Frontal cortex (tissue), 4 donors: ENCODE data around the gene TRAF3. TPM values are rescaled to one million over a fixed set of nuclear protein-coding genes. Genes with fewer than 3 reads are reported as not detected.

Experiments
- DNase-seq, 2 donors: peaks; one replicate each; pipeline ENCODE4 v3.0.0; 2012; ENCODE audit warnings: low spot score in 2 of 2
- FAIRE-seq: peaks from 2 replicates; lab custom pipeline; 2012; peaks lifted over from hg19 to GRCh38; lab: Jason Lieb, UNC
- total RNA-seq: library from RNA; depleted of rRNA; stranded (reverse); fragments of >200 nt; gene quantifications from one replicate; pipeline ENCODE4 v1.2.3, GENCODE V29; 2014
- donor health status: control.
- donor health status: control.
- donor health status: control.

TRAF3 gene
- total RNA-seq, 1 donor from 2014 or later, result 15.1 TPM

- FAIRE-seq (no peak), DNase-seq (no peak)
Measured at GRCh38 chr14:102927346-102927877, 150.2 kb downstream of the TRAF3 start.

- FAIRE-seq (no peak), DNase-seq (no peak)
Measured at GRCh38 chr14:102927878-102928411, 150.7 kb downstream of the TRAF3 start.

DNA sequence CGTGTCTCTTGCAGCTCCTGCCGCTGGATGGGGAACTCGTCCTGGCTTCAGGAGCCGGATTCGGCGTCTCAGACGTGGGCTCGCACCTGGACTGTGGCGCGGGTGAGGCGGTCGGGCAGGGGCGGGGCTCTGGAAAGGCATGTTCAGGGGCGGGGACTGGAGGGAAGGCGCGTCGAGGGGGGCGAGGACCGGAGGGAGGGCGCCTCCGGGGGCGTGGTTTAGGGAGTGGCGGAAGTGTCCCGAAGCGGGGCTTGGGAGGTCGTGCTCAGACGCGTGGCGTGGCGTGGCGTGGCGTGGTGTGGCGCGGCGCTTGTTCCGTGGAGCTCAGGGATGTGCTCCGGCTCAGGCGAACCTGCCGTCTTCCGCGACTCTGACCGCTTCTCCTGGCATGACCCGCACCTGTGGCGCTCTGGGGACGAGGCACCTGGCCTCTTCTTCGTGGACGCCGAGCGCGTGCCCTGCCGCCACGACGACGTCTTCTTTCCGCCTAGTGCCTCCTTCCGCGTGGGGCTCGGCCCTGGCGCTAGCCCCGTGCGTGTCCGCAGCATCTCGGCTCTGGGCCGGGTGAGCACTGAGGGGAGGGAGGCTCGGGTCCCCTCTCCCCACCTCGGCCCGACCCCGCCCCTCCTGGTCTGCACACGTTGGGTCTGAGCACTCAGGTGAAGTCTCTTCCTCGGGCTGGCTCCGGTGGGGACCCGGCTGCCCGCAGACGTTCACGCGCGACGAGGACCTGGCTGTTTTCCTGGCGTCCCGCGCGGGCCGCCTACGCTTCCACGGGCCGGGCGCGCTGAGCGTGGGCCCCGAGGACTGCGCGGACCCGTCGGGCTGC lies 151.4 kb downstream of the TRAF3 start:
- no peak for FAIRE-seq

DNA sequence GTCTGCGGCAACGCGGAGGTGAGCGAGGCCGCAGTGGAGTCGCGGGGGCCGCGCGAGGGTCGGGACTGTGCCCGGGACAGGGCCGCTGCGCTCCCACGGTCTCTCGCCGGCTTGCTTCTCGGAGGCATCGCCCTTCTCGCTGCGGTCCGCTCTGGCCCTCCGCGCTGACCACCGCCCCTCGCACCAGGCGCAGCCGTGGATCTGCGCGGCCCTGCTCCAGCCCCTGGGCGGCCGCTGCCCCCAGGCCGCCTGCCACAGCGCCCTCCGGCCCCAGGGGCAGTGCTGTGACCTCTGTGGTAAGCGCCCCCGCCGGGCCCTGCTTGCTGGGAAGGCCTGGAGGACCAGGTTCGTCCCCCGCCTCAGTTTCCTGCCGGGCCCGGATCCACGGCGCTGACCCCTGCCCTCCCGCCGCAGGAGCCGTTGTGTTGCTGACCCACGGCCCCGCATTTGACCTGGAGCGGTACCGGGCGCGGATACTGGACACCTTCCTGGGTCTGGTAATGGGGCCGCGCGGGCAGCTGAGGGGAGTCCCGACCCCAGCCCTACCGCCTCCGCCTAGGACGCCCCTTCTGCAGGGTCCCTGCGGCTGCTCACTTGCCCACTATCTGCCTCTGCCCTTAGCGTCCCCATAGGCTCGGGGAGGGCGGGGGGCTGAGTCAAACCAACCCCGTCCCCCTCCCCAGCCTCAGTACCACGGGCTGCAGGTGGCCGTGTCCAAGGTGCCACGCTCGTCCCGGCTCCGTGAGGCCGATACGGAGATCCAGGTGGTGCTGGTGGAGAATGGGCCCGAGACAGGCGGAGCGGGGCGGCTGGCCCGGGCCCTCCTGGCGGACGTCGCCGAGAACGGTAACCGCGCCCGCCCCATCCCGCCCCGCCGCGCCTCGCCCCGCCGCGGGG lies 152.2 kb downstream of the TRAF3 start:
- DNase-seq, result no peak
- no peak for FAIRE-seq

More for the DNA sequence above, 151.4 kb downstream of the TRAF3 start:
- no peak for DNase-seq

DNA sequence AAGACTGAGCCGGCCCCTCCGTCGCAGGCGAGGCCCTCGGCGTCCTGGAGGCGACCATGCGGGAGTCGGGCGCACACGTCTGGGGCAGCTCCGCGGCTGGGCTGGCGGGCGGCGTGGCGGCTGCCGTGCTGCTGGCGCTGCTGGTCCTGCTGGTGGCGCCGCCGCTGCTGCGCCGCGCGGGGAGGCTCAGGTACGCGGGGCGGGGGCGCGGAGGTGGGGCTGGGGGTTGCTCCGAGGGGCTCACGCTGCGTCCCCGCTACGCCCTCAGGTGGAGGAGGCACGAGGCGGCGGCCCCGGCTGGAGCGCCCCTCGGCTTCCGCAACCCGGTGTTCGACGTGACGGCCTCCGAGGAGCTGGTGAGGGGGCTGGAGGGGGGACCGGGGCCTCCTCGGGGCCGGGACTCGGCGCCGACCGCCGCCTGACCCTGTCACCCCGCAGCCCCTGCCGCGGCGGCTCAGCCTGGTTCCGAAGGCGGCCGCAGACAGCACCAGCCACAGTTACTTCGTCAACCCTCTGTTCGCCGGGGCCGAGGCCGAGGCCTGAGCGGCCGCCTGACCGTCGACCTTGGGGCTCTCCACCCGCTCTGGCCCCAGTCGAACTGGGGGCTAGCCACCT lies 153.0 kb downstream of the TRAF3 start:
- no peak for FAIRE-seq
- no peak for DNase-seq

DNA sequence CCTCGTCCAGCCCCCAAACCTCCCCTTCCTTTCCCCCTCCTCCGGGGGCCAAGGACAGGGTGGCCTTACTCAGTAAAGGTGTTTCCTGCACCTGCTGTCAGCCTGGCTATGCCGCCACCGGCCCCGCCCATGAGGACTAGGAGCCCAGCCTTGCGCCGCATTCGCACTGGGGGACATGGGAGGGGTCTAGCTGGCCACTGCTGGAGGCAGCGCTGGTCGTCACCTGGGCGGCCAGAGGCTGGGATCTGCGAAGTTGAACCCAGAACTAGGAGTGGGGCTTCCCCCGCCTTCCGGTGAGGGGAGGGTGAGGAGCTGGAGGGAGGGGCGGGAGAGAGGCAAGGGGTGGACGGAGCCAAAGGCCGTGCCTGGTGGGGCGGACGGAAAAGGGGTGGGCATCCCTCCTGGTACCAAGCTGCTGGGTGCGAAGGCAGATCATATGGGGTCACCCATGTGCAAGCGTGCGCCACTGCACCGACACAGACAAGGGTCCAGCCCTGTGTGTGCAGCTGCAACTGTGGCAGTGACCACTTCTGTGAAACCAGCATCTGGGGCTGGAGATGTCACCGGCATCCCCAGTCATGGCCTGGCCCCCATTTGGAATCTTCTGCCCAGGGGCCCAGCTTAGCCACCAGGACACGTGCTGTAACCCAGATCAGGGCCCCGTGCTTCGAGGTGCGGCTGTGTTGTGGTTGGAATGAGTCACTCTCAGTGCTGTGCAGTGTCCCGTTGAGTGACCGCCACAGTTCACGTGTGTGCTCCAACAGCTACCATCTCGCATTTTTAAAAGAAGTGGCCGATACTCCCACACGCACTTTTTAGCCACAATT lies 153.7 kb downstream of the TRAF3 start:
- DNase-seq (no peak), FAIRE-seq (no peak)

DNA sequence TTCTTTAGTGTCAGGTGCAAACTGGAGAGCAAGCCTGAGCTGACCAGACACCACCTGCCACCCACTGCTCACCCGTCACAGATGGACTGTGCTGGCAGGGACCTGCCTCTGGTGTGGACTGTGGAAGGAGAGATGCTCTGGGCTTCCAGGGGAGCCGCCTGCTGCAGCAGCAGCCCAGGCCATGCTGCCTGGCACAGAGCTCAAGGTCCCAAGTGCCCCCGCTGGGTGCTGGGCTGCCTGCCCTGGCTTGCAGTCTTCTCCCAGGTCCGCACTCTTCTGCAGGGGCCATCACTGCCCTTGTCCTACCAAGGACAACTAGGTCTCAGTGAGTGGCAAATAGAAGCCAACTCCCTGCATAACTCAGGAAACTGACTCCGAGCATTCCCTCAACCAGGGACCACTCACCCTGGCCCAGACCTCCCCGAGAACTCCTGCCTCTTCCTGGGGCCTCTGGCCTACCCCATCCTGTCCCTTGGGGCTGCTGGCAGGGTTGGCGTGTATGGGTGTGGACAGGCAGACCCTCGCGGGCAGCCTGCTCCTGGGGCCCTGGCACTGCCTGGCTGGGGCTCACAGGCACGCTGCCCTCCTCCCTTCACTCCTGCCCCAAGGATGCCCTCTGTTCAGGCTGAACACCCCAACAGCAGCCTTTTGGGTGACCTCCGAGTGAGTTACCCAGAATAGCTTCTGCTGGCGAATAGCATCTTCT lies 154.5 kb downstream of the TRAF3 start:
- FAIRE-seq (no peak), DNase-seq (no peak)

DNA sequence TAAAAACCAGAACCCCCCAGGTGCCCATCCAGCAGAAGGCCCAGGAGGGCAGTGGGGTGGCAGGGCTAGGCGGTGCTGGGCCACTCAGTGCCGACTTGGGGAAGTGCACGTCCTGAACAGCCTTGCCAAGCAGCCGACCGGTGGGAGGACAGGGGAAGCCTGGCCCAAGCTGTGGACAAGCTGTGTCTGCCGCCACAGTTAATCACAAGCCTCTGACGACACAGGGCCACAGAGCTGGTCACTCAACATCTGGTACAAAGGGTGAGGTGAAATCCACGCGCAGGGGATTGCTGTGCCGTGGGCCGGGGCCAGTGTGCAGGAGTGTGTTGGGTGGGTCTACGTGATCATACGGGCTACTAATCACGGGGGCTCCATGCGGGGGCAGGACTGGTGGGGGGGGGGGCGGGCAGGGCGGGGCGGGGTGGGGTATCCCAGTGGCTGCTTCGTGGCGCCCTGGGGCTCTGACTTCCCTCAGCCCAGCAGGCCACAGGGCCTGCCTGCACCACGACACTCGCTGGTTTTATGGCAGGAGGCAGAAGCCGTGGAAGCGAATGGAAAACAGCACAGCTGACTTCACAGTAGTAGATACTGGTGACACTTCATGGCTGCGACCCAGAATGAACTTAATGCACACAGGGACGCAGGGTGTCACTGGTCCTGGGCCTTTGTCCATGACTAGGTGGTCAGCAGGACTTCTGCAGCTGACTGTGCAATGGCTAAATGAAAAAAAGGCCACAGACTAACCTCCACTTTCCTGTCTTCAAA lies 155.4 kb downstream of the TRAF3 start:
- no peak for FAIRE-seq
- no peak for DNase-seq

DNA sequence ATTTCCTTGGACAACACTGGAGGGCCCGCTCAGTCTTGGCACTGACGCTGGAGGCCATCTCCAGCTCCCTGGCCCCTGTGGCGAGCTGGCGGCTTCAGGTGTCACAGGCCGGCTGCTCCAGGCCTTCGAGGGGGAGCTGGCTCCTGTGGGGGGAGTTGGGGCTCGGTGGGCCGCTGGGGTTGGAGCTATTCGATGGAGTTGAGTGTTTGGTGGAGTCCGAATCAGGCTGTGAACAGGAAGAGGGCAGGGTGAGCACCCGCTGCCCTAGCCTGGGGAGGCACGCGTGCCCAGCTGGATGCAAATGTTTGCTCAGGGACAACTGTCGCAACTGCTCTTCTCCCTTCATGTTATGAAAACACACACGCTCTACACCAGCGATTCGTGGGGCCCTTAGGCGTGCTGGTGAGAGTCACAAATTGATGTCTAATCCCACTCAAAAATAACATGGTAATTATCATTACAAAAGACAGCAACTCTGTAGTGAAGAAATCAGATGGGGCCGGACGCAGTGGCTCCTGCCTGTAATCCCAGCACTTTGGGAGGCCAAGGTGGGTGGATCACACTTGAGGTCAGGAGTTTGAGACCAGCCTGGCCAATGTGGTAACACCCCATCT lies 156.5 kb downstream of the TRAF3 start:
- FAIRE-seq, result no peak

GRCh38 chr14:102935756-102936155 lies 158.5 kb downstream of the TRAF3 start:
- no peak for FAIRE-seq
- DNase-seq, result no peak

More for the DNA sequence above, 156.5 kb downstream of the TRAF3 start:
- DNase-seq, result no peak

DNA sequence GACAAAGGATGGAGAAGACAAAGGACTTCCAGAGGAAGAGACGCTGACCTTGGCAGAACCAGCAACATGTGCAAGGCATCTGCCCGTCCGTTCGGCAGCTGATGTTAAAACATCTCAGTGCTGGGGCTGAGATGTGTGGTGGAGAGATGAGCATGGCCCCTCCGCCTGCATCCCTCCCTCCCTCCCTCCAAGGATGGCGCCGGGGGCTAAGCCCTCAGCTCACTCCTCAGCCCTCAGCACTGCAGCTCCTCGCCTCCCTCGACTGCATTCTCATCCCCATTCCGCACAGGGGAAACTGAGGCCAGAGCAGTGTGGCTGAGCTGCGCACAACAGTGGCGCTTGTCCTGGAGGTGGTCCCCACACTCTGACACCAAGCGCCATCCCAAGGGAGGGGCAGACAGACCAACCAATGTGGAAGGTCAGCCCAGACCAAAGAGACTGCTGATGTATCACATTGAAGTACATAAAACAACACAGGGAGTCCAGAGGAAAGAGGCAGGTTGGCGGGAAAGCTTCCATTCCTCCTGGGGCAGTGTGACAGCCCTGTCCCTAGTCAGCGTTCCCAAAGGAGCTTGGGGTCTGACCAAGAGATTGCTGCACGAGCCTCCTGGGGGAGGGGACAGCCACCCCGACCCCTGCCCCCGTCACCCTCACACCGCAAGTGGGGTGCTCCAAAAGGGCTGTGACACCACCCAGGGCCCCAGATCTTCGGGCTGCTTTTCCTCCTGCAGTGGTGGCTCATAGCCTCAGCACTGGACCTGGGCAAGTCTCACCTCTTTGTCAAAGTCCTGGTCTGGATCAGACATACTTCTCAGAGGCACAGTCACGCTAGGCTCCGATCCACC lies 160.3 kb downstream of the TRAF3 start:
- DNase-seq (no peak), FAIRE-seq (no peak)

- DNase-seq (no peak), FAIRE-seq (no peak)
Measured at GRCh38 chr14:102938191-102938590, 160.9 kb downstream of the TRAF3 start.

DNA sequence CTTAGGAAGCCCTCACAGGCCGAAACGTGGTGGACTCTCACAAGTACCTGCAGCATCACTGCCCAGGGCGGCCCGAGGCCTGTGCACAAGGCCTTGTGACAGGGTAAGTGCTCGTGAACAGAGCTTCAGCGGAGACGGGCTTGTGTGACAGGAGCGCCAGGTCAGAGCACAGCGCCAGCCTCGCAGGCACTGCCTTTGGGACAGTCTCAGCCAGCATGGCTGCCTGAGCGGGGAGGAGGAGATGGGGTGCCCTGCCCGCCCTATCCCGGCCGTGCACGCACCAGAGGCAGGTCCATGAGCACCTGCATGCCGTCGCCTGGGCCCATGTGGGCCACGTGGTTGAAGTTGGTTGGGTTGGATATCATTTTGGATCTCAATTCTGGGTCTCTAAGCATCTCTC lies 162.1 kb downstream of the TRAF3 start:
- FAIRE-seq (no peak), DNase-seq (no peak)

DNA sequence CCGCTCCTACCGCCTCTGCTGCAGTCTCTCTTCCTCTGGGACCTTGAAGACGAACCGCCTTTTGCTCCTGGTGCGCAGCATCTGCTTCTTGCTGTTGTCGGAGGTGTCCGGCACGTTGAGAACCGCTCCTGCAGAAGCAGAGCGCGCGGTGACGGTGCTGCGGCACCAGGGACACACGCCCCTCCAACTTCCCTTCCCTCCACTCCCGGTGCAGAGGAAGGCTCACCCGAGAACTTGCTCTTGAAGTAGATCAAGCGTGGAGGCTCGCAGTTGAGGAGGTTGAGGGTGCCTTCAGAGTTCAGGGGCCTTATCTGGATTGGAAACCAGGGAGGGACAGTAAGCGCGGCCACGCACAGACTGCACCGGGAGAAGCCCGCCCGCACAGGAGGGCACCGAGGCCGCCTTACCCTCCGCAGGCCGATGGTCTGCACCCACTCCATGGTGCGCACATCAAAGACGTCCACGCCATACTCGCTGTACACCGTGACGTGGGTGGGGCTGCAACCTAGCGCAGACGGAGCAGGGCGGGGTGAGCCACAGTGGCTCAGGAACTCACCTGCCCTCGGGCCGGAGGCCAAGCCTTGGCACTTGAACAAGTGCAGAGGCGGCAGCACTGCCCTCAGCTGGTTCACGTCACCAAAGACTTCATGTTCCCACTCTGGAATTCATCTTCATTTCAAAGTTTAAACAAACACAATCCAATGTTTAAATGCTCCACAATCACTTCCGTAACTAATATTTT lies 162.7 kb downstream of the TRAF3 start:
- no peak for DNase-seq
- no peak for FAIRE-seq

DNA sequence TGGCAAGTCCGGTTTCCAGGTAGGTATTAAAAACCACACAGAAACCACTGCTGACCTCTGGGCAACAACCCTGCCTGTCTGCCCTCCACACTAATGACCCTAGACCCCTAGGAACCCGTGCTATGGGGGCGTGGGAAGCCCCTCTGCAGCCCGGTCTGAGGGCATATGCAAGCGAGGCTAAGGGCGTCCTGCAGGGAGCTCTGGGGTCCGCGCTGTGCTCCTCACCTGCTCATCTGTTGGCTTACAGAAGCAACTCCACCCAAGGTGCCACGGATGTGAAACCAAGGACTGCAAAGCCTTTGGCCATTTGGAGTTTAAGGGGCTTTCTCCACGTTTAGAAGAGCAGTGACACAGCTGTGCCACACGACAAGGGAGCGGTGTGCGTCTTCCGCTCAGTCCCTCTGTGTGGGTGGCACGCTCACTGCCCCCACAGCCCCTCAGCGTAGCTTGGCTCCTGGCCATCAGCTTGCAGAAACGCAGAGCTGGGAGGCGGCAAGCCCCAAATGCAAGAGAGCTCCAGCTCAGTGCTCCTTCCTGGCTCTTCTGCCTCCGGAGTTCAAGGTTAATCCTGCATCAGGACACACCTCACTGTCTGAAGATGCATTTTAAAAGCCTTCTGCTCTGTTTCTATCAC lies 163.6 kb downstream of the TRAF3 start:
- FAIRE-seq (no peak), DNase-seq (peak in 1 of 2 donors; percentile 65)
